ENCODE results near the gene ITSN1. TPM values are rescaled to one million over a fixed set of nuclear protein-coding genes. Genes with fewer than 3 reads are reported as not detected.
"Not testable (repeated sequence)": the region's sequence is repeated elsewhere in the genome, so short reads cannot be mapped to it uniquely, and the experiment has no call there.

ITSN1 gene
- total RNA-seq, 1 donor from 2014 or later: 9.8 TPM

- ATAC-seq: no peak
Observed at GRCh38 chr21:33898586-33898985, 256.3 kb downstream of the ITSN1 start.

- no peak for ATAC-seq
Observed at GRCh38 chr21:33899199-33899598, 256.9 kb downstream of the ITSN1 start.

- peak; percentile 77 for ATAC-seq
Observed at GRCh38 chr21:33901412-33902288, 259.3 kb downstream of the ITSN1 start.

GRCh38 chr21:33902349-33902748 lies 260.0 kb downstream of the ITSN1 start:
- ATAC-seq: peak; percentile 30

GRCh38 chr21:33904041-33904440 lies 261.7 kb downstream of the ITSN1 start:
- no peak for ATAC-seq

- ATAC-seq: no peak
Observed at GRCh38 chr21:33908760-33909159, 266.5 kb downstream of the ITSN1 start.

- no peak for ATAC-seq
Observed at GRCh38 chr21:33909756-33910155, 267.5 kb downstream of the ITSN1 start.

- ATAC-seq: peak; percentile 18
Observed at GRCh38 chr21:33914188-33914587, 271.9 kb downstream of the ITSN1 start.

GRCh38 chr21:33915368-33916199 lies 273.3 kb downstream of the ITSN1 start, which contains the start of gene ATP5PO:
ATP5PO (minus strand) TSS chr21:33915804; CDS start chr21:33915763, 41 bp downstream.
- peak; percentile 99 for ATAC-seq

- peak; percentile 17 for ATAC-seq
Observed at GRCh38 chr21:33916200-33916567, 273.9 kb downstream of the ITSN1 start.

GRCh38 chr21:33917421-33917820 lies 275.1 kb downstream of the ITSN1 start:
- no peak for ATAC-seq

GRCh38 chr21:33924079-33924765 lies 281.9 kb downstream of the ITSN1 start:
- peak; percentile 91 for ATAC-seq

- peak; percentile 62 for ATAC-seq
Observed at GRCh38 chr21:33924766-33925100, 282.4 kb downstream of the ITSN1 start.

GRCh38 chr21:33926248-33926647 lies 283.9 kb downstream of the ITSN1 start:
- ATAC-seq: not testable (repeated sequence)

GRCh38 chr21:33931052-33931798 lies 288.9 kb downstream of the ITSN1 start:
- ATAC-seq: peak; percentile 74

- ATAC-seq: peak; percentile 55
Observed at GRCh38 chr21:33931799-33932390, 289.6 kb downstream of the ITSN1 start.

- no peak for ATAC-seq
Observed at GRCh38 chr21:33932731-33933130, 290.4 kb downstream of the ITSN1 start.

- ATAC-seq: no peak
Observed at GRCh38 chr21:33936301-33937038, 294.2 kb downstream of the ITSN1 start.

GRCh38 chr21:33937146-33937545 lies 294.8 kb downstream of the ITSN1 start:
- ATAC-seq: no peak

- no peak for ATAC-seq
Observed at GRCh38 chr21:33937931-33938339, 295.6 kb downstream of the ITSN1 start.

- ATAC-seq: no peak
Observed at GRCh38 chr21:33938381-33938780, 296.1 kb downstream of the ITSN1 start.
